SK-N-MC (cell line): Measurements from ENCODE around the gene SENP7.

Experiments
- DNase-seq: peaks from one replicate; pipeline ENCODE4 v3.0.0-alpha.2; 2011; ENCODE audit warnings: low read depth, low spot score
- H3K27ac ChIP-seq: fragments of 200-600 bp; sonication (generic); 2 replicates; pipeline ENCODE4 v1.5.1; 2016; ENCODE audit warnings: mixed run types
- H3K36me3 ChIP-seq: fragments of 200-600 bp; sonication (generic); 2 replicates; pipeline ENCODE4 v1.6.1; 2017; ENCODE audit warnings: antibody characterized with exemption, low read length, mixed read lengths; ENCODE audit not compliant: insufficient read depth
- H3K4me3 ChIP-seq: fragments of 200-600 bp; sonication (generic); 2 replicates; pipeline ENCODE4 v1.5.1; 2016
- H3K9ac ChIP-seq: fragments of 200-600 bp; sonication (generic); 2 replicates; pipeline ENCODE4 v1.8.0; 2017; ENCODE audit warnings: mixed run types, mixed read lengths; ENCODE audit not compliant: insufficient read length
- H3K9me3 ChIP-seq: fragments of 200-600 bp; sonication (generic); 2 replicates; pipeline ENCODE4 v1.6.1; 2017; ENCODE audit warnings: low read depth, mild to moderate bottlenecking, antibody characterized with exemption, low read length, moderate library complexity, mixed read lengths
- EZH2 ChIP-seq: fragments of 200-600 bp; sonication (generic); IDR thresholded peaks from one replicate; pipeline ENCODE4 v1.6.1; 2017; ENCODE audit warnings: antibody characterized with exemption
- FOXP2 ChIP-seq: optimal IDR thresholded peaks from 2 replicates; pipeline ENCODE3; 2011; ENCODE audit warnings: mild to moderate bottlenecking, moderate library complexity; ENCODE audit not compliant: insufficient read depth; ENCODE audit errors: extremely low read length, control extremely low read depth
- POLR2AphosphoS5 ChIP-seq: IDR thresholded peaks from 2 replicates; pipeline ENCODE4 v1.6.1; 2012; ENCODE audit warnings: mild to moderate bottlenecking, low read depth, low read length, borderline replicate concordance

The SENP7 gene

GRCh38 chr3:101423984-101424888 is 88.8 kb downstream of the SENP7 start:
- no peak for DNase-seq
- TF ChIP-seq FOXP2, result no peak
- TF ChIP-seq POLR2AphosphoS5, result no peak
- no peak for TF ChIP-seq EZH2
- Histone ChIP-seq H3K27ac (no peak overlapping the region), H3K36me3 (no peaks in the 10 kb centered on the region), H3K9me3 (no peaks in the 10 kb centered on the region), H3K4me3 (no peak overlapping the region), H3K9ac (no peak overlapping the region)

DNA sequence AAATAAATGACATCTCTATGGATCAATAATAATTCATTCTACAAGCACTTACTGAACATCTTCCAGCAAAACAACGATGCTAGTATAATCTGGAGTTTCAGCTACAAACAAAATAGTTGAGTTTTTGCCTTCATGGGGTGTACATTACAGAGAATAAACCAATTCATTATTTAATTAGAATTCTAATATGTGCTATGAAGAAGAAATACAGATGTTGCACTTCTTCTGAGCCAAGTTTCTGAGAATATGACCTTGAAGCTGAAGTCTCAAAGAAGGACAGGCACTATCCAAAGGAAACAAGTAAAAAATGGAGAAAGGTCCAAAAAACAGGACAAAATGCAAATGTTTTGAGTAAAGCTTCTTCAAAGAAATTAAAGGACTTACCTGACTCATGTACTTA is 94.2 kb downstream of the SENP7 start:
- Histone ChIP-seq H3K27ac (no peak overlapping the region), H3K9me3 (no peaks in the 10 kb centered on the region), H3K36me3 (no peaks in the 10 kb centered on the region), H3K4me3 (no peak overlapping the region), H3K9ac (no peak overlapping the region)
- TF ChIP-seq FOXP2, result no peak
- DNase-seq, result no peak

DNA sequence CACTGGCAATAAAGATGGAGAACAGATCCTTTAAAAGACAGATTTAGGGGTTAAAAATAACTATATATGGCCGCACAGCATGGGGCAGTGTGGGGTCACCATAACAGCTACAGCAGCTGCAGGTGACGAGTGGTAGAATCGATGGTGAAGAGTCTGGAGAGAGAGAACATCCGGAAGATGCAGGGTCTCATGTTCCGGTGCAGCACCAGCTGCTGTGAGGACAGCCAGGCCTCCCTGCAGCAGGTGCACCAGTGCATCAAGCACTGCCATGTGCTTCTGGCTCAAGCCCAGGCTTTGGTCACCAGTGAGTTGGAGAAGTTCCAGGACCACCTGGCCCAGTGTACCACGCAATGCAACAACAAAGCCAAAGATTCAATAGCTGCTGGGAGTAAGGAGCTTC is 98.9 kb downstream of the SENP7 start:
- Histone ChIP-seq H3K36me3 (no peaks in the 10 kb centered on the region), H3K27ac (no peak overlapping the region), H3K9ac (no peak overlapping the region), H3K4me3 (no peak overlapping the region), H3K9me3 (no peaks in the 10 kb centered on the region)
- TF ChIP-seq EZH2 (no peak), POLR2AphosphoS5 (no peak), FOXP2 (no peak)
- DNase-seq, result no peak

GRCh38 chr3:101413656-101414055 is 99.4 kb downstream of the SENP7 start:
- no peak overlapping the region for H3K27ac ChIP-seq
- no peak for TF ChIP-seq EZH2
- no peak for TF ChIP-seq FOXP2
- TF ChIP-seq POLR2AphosphoS5, result no peak
- DNase-seq, result no peak

DNA sequence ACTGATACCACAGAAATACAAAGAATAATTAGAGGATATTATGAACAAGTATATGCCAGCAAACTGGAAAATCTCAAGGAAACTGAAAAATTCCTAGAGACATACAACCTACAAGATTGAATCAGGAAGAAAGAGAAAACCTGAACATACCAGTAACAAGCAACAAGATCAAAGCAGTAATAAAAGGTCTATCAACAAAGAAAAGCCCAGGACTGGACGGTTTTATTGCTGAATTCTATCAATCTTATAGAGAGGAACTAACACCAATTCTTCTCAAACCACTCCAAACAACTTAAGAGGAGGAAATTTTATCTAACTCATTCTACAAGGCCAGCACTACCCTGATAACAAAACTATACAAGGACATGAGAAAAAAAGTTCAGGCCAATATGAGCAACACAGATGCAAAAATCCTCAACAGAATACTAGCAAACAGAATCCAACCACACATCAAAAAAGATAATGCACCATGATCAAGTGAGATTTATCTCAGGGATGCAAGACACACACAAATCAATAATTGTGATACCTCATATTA is 121.5 kb downstream of the SENP7 start:
- DNase-seq, result no peak
- no peak overlapping the region for H3K4me3 ChIP-seq
- TF ChIP-seq FOXP2 (no peak), EZH2 (no peak), POLR2AphosphoS5 (no peak)
- H3K9ac ChIP-seq, result no peak overlapping the region
- H3K27ac ChIP-seq, result no peak overlapping the region
- peaks cover 7% of the 10 kb centered on the region; the same call in 1 of the 2 replicates for H3K9me3 ChIP-seq
- peaks cover 10% of the 10 kb centered on the region for H3K36me3 ChIP-seq

More at GRCh38 chr3:101413656-101414055, 99.4 kb downstream of the SENP7 start:
- Histone ChIP-seq H3K9ac (no peak overlapping the region), H3K36me3 (no peaks in the 10 kb centered on the region), H3K9me3 (no peaks in the 10 kb centered on the region), H3K4me3 (no peak overlapping the region)

DNA sequence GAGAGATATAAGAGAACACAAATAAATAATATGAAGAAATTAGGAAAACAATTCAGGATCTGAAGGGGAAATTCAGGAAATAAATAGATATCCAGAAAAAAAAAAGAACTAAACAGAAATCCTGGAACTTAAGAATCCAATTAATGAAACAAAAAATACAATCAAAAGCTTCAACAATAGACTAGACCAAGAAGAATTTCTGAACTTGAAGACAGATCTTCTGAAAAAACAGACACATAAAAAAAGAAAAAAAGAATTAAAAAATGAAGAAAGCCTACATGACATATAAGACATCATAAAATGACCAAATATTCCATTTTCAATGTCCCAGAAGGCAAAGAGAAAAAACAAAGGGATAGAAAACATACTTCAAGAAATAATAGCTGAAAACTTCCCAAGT is 124.3 kb downstream of the SENP7 start:
- Histone ChIP-seq H3K36me3 (peaks cover 5% of the 10 kb centered on the region; the same call in 1 of the 2 replicates), H3K4me3 (no peak overlapping the region), H3K27ac (no peak overlapping the region), H3K9me3 (peaks cover 7% of the 10 kb centered on the region; the same call in 1 of the 2 replicates), H3K9ac (no peak overlapping the region)
- no peak for DNase-seq
- no peak for TF ChIP-seq EZH2

GRCh38 chr3:101387351-101387750 is 125.7 kb downstream of the SENP7 start:
- DNase-seq, result no peak
- TF ChIP-seq FOXP2 (no peak), EZH2 (no peak), POLR2AphosphoS5 (no peak)
- H3K4me3 ChIP-seq, result no peak overlapping the region
- no peak overlapping the region for H3K9ac ChIP-seq
- peaks cover 4% of the 10 kb centered on the region; the same call in 1 of the 2 replicates for H3K9me3 ChIP-seq
- no peak overlapping the region for H3K27ac ChIP-seq
- peaks cover 5% of the 10 kb centered on the region; the same call in 1 of the 2 replicates for H3K36me3 ChIP-seq

DNA sequence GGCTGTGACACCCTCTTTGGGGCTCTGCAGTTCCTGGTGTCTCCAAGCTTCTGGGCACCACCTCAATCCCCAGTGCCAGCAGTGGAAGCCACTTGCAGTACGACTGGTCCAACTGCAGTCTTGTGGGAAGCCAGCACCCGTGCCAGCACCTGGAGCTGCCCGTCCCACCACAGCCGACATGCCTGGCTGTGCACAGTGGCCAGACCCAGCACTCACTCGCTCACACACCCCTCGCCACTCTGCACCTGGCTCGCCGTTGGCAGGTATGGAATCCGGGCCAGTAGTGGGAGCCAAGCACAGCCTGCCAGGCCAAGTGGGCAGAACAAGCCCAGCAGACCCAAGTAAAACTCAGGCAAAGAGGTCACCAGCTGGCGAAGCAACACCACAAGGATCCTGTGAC is 128.6 kb downstream of the SENP7 start:
- TF ChIP-seq POLR2AphosphoS5 (no peak), EZH2 (no peak), FOXP2 (no peak)
- no peak for DNase-seq
- Histone ChIP-seq H3K4me3 (no peak overlapping the region), H3K9ac (no peak overlapping the region), H3K9me3 (peaks cover 3% of the 10 kb centered on the region; the same call in 1 of the 2 replicates), H3K27ac (no peak overlapping the region), H3K36me3 (peaks cover 7% of the 10 kb centered on the region; the same call in 1 of the 2 replicates)

DNA sequence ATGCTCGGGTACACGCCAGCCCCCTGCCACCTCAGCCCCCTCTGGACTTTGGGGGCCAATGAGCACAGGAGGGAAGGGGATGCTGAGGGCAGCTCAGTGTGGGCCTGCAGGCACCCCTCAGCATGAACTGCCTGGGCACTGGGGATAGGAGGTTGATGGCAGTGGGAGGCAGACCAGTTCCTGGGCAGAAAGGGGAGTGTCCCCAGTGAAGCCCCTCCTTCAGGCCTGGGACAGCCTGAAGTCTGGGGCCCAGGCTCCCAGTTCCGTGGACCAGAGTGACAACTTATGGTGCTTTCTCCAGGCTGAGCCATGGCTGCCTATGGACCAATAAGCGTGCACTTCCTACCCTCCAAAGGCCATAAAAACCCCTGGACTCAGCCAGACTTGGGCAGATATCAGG is 129.4 kb downstream of the SENP7 start:
- TF ChIP-seq POLR2AphosphoS5 (no peak), FOXP2 (no peak), EZH2 (no peak)
- peaks cover 9% of the 10 kb centered on the region for H3K9me3 ChIP-seq
- no peak overlapping the region for H3K9ac ChIP-seq
- H3K36me3 ChIP-seq, result 0 out of 2 replicates have a peak, but pooled peaks cover 9% of the 10 kb centered on the region
- H3K4me3 ChIP-seq, result no peak overlapping the region
- no peak for DNase-seq
- H3K27ac ChIP-seq, result no peak overlapping the region
